Fibroblast of skin of abdomen (primary cell): ENCODE measurements around the gene PIK3CB.
"Not testable (repeated sequence)": the region's sequence is repeated elsewhere in the genome, so short reads cannot be mapped to it uniquely, and the experiment has no call there.

ENCODE experiments used
- DNase-seq: peaks from one replicate; pipeline ENCODE4 v3.0.0-alpha.2; 2013

Gene PIK3CB

DNA sequence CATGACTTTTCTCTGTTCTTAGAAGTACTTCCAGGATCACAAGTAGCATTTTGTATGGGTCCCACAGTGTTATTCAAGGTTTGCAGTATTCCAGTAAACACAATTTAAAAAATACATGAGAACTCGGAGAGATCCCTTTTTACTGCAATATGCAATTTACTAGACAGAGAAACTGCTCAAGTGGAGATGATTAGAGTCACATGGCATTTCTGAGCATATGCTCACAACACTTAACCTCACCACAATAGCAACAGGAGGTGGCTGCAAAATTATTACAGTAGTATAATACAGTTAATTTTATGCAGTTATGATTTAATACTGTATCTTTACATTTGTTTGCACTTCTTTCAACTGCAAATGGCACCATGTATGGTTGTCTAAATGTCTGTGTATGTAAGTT lies 87.5 kb downstream of the PIK3CB start:
- DNase-seq: peak; percentile 8

- no peak for DNase-seq
Measured at GRCh38 chr3:138740072-138740471, 94.7 kb downstream of the PIK3CB start.

GRCh38 chr3:138732456-138732855 lies 102.3 kb downstream of the PIK3CB start:
- DNase-seq: no peak

DNA sequence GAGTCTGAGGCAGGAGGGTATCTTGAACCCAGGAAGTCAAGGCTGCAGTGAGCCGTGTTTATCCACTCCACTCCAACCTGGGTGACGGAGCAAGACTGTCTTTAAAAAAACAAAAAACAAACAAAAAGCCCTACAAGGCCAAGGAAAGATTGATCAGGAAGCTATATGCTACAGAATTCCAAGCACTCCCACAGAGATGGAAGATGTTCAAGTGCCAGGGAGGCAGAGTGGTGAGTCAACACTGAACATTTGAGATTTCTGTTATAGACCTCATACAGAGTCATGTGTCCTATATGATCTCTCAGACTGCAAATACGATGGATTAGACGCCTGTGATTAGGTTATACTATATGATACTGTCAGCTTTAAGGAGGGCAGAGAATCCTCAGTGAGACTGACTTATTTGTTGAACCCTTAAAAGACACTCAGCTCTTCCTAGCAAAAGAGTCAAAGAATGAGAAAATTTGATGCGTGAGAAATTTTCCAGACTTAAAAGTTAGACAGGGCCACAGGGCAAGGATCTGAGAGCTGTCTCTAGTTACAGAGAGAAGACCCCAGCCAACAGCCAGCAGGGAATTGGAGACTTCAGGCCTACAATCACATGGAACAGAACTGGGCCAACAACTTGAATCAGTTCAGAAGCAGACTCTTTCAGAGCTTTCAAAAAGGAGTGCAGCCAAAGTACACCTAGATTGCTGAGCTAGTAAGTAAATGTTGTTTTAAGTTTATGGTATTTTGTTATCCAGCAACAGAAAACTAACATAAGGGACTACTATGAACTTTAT lies 107.6 kb downstream of the PIK3CB start:
- DNase-seq: peak; percentile 52

- DNase-seq: not testable (repeated sequence)
Measured at GRCh38 chr3:138726042-138726441, 108.7 kb downstream of the PIK3CB start.

GRCh38 chr3:138725116-138725515 lies 109.6 kb downstream of the PIK3CB start:
- no peak for DNase-seq

DNA sequence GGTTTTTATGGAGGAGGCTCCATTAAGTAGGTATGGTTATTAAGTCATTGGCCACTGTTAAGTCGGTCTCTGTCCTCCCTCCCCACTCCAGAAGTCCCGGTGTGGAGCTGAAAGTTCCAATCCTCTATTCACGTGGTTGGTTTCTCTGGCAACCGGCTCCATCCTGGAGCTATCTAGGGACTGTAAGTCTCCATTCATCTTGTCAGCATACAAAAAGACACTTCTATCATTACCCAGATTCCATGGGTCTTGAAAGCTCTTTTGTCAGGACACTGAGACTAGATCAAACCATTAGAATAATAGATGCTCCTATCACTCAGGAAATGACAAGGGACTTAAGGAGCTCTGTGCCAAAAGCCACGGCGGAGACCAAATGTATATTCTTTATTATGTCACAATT lies 110.3 kb downstream of the PIK3CB start:
- no peak for DNase-seq

GRCh38 chr3:138718849-138719248 lies 115.9 kb downstream of the PIK3CB start:
- DNase-seq: no peak

GRCh38 chr3:138717348-138717747 lies 117.4 kb downstream of the PIK3CB start:
- DNase-seq: no peak

GRCh38 chr3:138712086-138712485 lies 122.6 kb downstream of the PIK3CB start:
- no peak for DNase-seq

DNA sequence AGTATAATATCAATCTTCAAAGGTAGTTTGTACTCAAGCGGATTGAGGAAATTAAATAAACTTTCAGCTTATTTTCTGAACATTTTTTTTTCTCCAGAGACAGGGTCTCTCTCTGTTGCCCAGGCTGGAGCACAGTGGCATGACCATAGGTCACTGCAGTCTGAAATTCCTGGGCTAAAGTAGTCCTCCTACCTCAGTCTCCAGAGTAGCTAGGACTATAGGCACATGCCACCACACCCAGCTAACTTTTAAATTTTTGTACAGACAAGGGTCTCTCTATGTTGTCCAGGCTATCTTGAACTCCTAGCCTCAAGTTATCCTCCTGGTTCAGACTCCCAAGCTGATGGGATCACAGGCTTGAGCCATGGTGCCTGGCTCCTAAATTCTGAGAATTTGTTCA lies 129.1 kb downstream of the PIK3CB start:
- DNase-seq: no peak

GRCh38 chr3:138696666-138697370 lies 137.9 kb downstream of the PIK3CB start:
- DNase-seq: no peak

GRCh38 chr3:138694287-138695007 lies 140.3 kb downstream of the PIK3CB start:
- peak; percentile 96 for DNase-seq

DNA sequence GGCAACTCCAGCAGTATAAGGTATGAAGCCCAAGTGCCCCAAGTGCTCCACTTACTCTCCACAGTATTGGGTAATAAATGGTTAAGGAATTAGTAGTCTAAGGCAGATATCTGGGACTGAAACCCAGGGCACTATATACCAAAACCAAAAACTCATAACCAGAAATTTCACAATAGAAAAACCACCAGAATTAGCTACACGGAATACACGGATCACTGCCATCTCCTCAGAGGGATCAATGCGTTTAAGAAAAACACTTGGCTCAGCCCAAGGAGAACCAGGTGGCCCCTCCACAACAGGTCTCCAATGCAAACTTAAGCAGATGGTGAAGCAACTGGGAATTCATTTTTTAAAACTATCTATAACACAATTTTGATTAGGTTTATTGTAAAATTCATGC lies 142.6 kb downstream of the PIK3CB start:
- DNase-seq: no peak

- DNase-seq: no peak
Measured at GRCh38 chr3:138691351-138691750, 143.4 kb downstream of the PIK3CB start.

DNA sequence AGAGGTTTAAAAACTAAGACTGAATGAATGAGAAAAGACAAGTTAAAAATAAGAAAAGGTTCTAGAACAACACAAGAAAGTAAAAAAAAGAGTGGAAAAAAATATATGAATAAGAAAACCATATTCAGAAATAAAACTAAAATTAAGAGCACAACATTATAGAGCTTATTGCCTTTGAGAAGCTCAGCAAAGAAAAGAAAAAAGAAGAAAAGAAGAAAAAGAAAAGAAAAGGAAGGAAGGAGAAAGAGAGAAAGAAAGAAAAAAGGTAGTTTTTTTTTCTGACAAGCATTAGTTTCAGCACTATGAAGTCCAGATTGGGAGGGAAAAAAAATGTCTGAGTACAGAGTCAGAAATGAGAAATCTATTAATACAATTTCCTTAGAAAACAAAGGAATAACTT lies 144.7 kb downstream of the PIK3CB start:
- no peak for DNase-seq

GRCh38 chr3:138688871-138689299 lies 145.8 kb downstream of the PIK3CB start:
- no peak for DNase-seq

GRCh38 chr3:138687236-138687635 lies 147.5 kb downstream of the PIK3CB start:
- DNase-seq: no peak

- peak; percentile 91 for DNase-seq
Measured at GRCh38 chr3:138686771-138687221, 147.9 kb downstream of the PIK3CB start.

GRCh38 chr3:138684396-138684795 lies 150.3 kb downstream of the PIK3CB start:
- DNase-seq: no peak

DNA sequence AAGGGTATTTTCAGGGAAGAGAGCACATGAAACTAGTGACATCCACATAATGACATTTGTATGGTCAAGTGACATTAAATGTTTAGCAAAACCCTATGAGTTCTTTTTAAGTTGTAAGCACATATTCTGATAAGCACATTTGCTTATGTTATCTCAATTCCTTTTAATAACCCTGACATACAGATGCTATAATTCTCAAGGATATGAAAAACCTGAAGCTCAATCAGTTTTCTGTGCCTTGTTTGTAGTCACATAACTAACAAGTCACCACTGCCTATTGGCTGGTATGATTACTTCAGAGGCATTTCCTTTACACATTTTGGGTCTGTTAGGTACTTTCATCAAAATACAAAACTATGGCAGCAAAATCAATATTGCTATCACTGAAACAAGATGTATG lies 152.1 kb downstream of the PIK3CB start:
- no peak for DNase-seq

- no peak for DNase-seq
Measured at GRCh38 chr3:138681463-138682220, 153.1 kb downstream of the PIK3CB start.

GRCh38 chr3:138680974-138681373 lies 153.8 kb downstream of the PIK3CB start:
- not testable (repeated sequence) for DNase-seq
